Immature natural killer cell (primary cell): ENCODE results near the gene GPR142. TPM values are rescaled to one million over a fixed set of nuclear protein-coding genes. Genes with fewer than 3 reads are reported as not detected.

Experiments
- DNase-seq, 3 donors: peaks; one replicate each; pipeline ENCODE4 v3.0.0; 2022; ENCODE audit warnings: mixed read lengths in 1 of 3
- H3K27ac Mint-ChIP-seq, 6 donors: one replicate each; pipeline ENCODE4 v1.8.0; 2020; ENCODE audit warnings: mixed read lengths in 6 of 6, mild to moderate bottlenecking in 5 of 6, inconsistent platforms in 4 of 6, moderate library complexity in 3 of 6
- H3K27me3 Mint-ChIP-seq, 3 donors: one replicate each; pipeline ENCODE4 v1.8.0; 2020 to 2021; ENCODE audit warnings: low read depth in 3 of 3, mild to moderate bottlenecking in 3 of 3, mixed read lengths in 3 of 3, moderate library complexity in 3 of 3, inconsistent platforms in 1 of 3
- H3K36me3 Mint-ChIP-seq, 3 donors: one replicate each; pipeline ENCODE4 v1.8.0; 2020; ENCODE audit warnings: mixed read lengths in 3 of 3, inconsistent platforms in 2 of 3, mild to moderate bottlenecking in 2 of 3
- H3K4me1 Mint-ChIP-seq, 2 donors: one replicate each; pipeline ENCODE4 v1.8.0; 2020; ENCODE audit warnings: inconsistent platforms in 2 of 2, mild to moderate bottlenecking in 2 of 2, mixed read lengths in 2 of 2, moderate library complexity in 1 of 2
- H3K4me3 Mint-ChIP-seq, 5 donors: one replicate each; pipeline ENCODE4 v1.8.0; 2020; ENCODE audit warnings: mild to moderate bottlenecking in 5 of 5, mixed read lengths in 5 of 5, inconsistent platforms in 3 of 5, moderate library complexity in 3 of 5
- H3K9me3 Mint-ChIP-seq, 6 donors: one replicate each; pipeline ENCODE4 v1.8.0; 2020; ENCODE audit warnings: mild to moderate bottlenecking in 6 of 6, mixed read lengths in 6 of 6, inconsistent platforms in 4 of 6, moderate library complexity in 3 of 6
- polyA plus RNA-seq, 3 donors: library from polyadenylated mRNA; unstranded; fragments of 300-500 nt; fragmentation: Illumina TruSeq; gene quantifications; one replicate each; pipeline ENCODE4 v1.2.3, GENCODE V29; 2021

GPR142 gene
- polyA plus RNA-seq, 3 donors from 2014 or later: 0.49 TPM; not detected in 2

- H3K36me3 Mint-ChIP-seq: no peaks in the 10 kb centered on the region
- H3K27ac Mint-ChIP-seq: no peak overlapping the region
- H3K4me3 Mint-ChIP-seq: no peak overlapping the region
- H3K27me3 Mint-ChIP-seq: peaks cover 6 to 17% (median 13%) of the 10 kb centered on the region in 3 donors
- H3K4me1 Mint-ChIP-seq: peaks cover 0 to 3% of the 10 kb centered on the region in 2 donors
- H3K9me3 Mint-ChIP-seq: peaks cover 0 to 4% (median 0%) of the 10 kb centered on the region in 6 donors
- DNase-seq: no peak
Measured at GRCh38 chr17:74351552-74352210, 15.6 kb upstream of the GPR142 start.

DNA sequence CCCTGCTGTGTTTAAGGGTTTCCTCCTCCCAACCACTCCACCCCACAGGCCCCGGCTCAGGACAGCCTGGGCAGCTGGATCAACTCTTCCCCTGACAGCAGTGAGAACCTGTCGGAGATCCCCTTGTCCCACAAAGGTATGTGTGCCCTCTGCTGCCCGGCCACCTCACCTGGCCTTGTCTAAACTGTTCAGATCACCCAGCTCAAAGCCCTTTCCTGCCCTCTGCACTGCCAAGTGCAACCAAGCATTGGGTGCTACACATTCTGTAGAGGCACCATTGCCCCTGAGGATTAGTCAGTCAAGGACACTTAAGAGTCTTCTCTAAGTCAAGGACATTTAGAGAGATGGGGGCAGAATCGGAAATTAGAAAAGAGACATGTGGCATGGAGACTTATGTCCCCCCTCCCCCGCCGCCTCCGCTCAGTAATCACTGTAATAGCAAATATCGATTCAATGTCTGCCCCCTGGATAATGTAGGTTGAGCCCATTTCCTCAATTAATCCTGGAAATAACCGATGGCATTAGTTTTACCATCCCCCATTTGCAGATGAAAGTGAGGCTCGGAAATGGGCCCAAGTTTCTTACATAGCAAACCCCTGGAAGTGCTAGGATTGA lies 13.8 kb upstream of the GPR142 start:
- no peak overlapping the region for H3K4me3 Mint-ChIP-seq
- peaks cover 0 to 5% (median 0%) of the 10 kb centered on the region in 6 donors for H3K9me3 Mint-ChIP-seq

GRCh38 chr17:74354123-74354522 lies 13.2 kb upstream of the GPR142 start:
- peak; percentile 27 to 41 (median 38) for DNase-seq
- peaks cover 4 to 9% of the 10 kb centered on the region in 2 donors for H3K4me1 Mint-ChIP-seq
- H3K36me3 Mint-ChIP-seq: no peaks in the 10 kb centered on the region
- H3K27me3 Mint-ChIP-seq: peaks cover 6 to 19% (median 15%) of the 10 kb centered on the region in 3 donors
- peaks cover 0 to 4% (median 0%) of the 10 kb centered on the region in 6 donors for H3K9me3 Mint-ChIP-seq
- no peak overlapping the region for H3K4me3 Mint-ChIP-seq
- no peak overlapping the region for H3K27ac Mint-ChIP-seq

More for the DNA sequence above, 13.8 kb upstream of the GPR142 start:
- Mint-ChIP-seq H3K4me1 (peaks cover 1 to 8% of the 10 kb centered on the region in 2 donors), H3K36me3 (no peaks in the 10 kb centered on the region), H3K27ac (no peak overlapping the region), H3K27me3 (peaks cover 7 to 17% (median 17%) of the 10 kb centered on the region in 3 donors)
- DNase-seq: no peak

DNA sequence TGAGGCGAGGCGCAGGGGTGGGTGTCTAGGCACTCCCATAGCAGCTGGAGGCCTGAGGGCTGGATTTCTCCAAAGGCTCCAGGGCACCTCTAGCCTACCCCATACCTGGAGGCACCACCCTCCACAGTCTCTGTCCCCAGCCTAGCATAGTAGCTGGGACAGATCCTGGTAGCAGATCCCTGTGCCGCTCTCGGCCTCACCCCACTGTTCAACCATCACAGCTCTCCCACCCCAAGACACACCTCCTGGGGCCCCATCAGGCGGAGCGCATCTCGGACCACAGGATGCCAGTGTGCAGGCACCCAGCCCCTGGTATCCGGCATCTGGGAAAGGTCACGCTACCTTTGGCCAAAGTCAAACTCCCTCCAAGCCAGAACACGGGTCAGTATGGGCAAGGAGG lies 12.7 kb upstream of the GPR142 start:
- Mint-ChIP-seq H3K27me3 (peaks cover 6 to 19% (median 15%) of the 10 kb centered on the region in 3 donors), H3K9me3 (peaks cover 0 to 4% (median 0%) of the 10 kb centered on the region in 6 donors), H3K27ac (no peak overlapping the region), H3K36me3 (no peaks in the 10 kb centered on the region), H3K4me3 (no peak overlapping the region), H3K4me1 (peaks cover 4 to 9% of the 10 kb centered on the region in 2 donors)
- no peak for DNase-seq

DNA sequence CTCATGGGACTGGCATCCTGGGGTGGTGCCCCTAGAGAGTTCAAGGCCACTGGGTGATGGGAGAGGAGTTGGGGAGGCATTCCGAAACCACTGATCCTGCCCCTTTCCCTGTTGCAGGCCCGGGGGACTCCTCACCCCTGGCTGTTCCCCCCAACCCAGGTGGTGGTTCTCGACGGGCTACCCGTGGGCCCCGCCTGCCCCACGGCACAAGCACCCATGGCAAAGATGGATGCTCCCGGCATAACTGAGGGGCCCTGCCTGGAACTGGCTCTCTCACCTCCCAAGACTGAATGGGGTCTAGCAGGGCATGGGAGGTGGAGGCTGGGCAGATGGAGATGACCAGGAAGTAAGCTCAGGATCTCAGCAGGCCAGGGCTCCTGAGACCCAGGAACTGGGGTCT lies 12.2 kb upstream of the GPR142 start:
- Mint-ChIP-seq H3K36me3 (no peaks in the 10 kb centered on the region), H3K9me3 (peaks cover 0 to 4% (median 0%) of the 10 kb centered on the region in 6 donors), H3K27ac (no peak overlapping the region), H3K4me3 (no peak overlapping the region), H3K27me3 (peaks cover 6 to 19% (median 15%) of the 10 kb centered on the region in 3 donors), H3K4me1 (peaks cover 4 to 9% of the 10 kb centered on the region in 2 donors)
- no peak for DNase-seq

- Mint-ChIP-seq H3K4me3 (peak overlapping the region in 4 of 5 donors; percentile 21 to 30 (median 26)), H3K27me3 (peaks cover 6 to 23% (median 11%) of the 10 kb centered on the region in 3 donors)
Measured at GRCh38 chr17:74356646-74357465, 10.4 kb upstream of the GPR142 start.

DNA sequence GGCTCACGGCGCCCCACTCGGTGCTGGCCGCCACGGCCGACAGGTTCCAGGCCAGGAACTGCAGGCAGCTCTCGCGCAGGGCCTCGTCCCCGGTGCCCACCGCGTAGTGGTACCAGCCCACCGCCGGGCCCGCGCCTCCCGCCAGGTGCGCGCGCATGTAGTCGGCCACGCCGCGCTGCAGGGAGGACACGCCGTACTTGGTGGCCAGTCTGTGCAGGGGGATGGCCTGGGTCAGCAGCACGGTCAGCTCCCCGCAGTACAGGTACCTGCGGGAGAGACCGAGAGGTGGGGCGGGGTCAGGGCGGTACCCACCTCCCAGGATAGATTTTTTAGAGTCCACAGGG lies 9.9 kb upstream of the GPR142 start:
- Mint-ChIP-seq H3K36me3 (no peaks in the 10 kb centered on the region), H3K4me1 (peaks cover 4 to 9% of the 10 kb centered on the region in 2 donors), H3K27me3 (peaks cover 6 to 23% (median 11%) of the 10 kb centered on the region in 3 donors), H3K9me3 (peaks cover 0 to 1% (median 0%) of the 10 kb centered on the region in 6 donors), H3K27ac (no peak overlapping the region), H3K4me3 (peak overlapping the region in 3 of 5 donors; percentile 30 to 76 (median 74))
- no peak for DNase-seq

More at GRCh38 chr17:74356646-74357465, 10.4 kb upstream of the GPR142 start:
- Mint-ChIP-seq H3K36me3 (no peaks in the 10 kb centered on the region), H3K27ac (no peak overlapping the region), H3K9me3 (peaks cover 0 to 1% (median 0%) of the 10 kb centered on the region in 6 donors), H3K4me1 (peaks cover 4 to 9% of the 10 kb centered on the region in 2 donors)
- peak in 2 of 3 donors; percentile 7 to 30 for DNase-seq

- Mint-ChIP-seq H3K9me3 (peaks cover 0 to 1% (median 0%) of the 10 kb centered on the region in 6 donors), H3K4me1 (peaks cover 4 to 9% of the 10 kb centered on the region in 2 donors), H3K4me3 (peak overlapping the region in 2 of 5 donors; percentile 11 to 57), H3K27me3 (peaks cover 4 to 23% (median 6%) of the 10 kb centered on the region in 3 donors), H3K27ac (no peak overlapping the region), H3K36me3 (no peaks in the 10 kb centered on the region)
- no peak for DNase-seq
Measured at GRCh38 chr17:74358697-74359096, 8.6 kb upstream of the GPR142 start.

DNA sequence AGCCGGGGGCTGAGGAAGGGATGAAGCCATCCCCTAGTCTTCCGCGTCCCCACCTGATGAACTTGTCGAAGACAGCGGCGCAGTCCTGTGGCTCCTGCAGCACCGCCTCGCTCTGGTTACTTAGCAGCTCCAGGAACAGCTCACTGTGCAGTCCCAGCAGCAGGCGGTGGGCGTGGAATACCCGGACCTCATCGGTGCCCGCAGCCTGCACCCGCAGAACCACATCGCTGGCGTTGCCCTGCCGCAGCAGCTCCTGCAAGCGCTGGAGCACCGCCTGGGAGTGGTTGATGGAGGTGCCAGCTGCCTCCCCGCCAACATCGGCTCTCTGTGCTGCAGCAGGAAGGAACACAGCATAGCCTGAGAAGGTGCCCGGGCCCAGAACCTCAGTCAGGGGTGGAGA lies 7.4 kb upstream of the GPR142 start:
- Mint-ChIP-seq H3K27ac (no peak overlapping the region), H3K9me3 (peaks cover 0 to 1% (median 0%) of the 10 kb centered on the region in 6 donors), H3K36me3 (no peaks in the 10 kb centered on the region), H3K4me3 (no peak overlapping the region), H3K27me3 (peaks cover 4 to 23% (median 4%) of the 10 kb centered on the region in 3 donors), H3K4me1 (peaks cover 4 to 6% of the 10 kb centered on the region in 2 donors)
- no peak for DNase-seq

- peaks cover 0 to 1% (median 0%) of the 10 kb centered on the region in 6 donors for H3K9me3 Mint-ChIP-seq
- DNase-seq: no peak
- H3K27ac Mint-ChIP-seq: no peak overlapping the region
- peaks cover 4 to 6% of the 10 kb centered on the region in 2 donors for H3K4me1 Mint-ChIP-seq
- no peaks in the 10 kb centered on the region for H3K36me3 Mint-ChIP-seq
- peaks cover 4 to 27% (median 4%) of the 10 kb centered on the region in 3 donors for H3K27me3 Mint-ChIP-seq
- H3K4me3 Mint-ChIP-seq: no peak overlapping the region
Measured at GRCh38 chr17:74360899-74361229, 6.4 kb upstream of the GPR142 start.

DNA sequence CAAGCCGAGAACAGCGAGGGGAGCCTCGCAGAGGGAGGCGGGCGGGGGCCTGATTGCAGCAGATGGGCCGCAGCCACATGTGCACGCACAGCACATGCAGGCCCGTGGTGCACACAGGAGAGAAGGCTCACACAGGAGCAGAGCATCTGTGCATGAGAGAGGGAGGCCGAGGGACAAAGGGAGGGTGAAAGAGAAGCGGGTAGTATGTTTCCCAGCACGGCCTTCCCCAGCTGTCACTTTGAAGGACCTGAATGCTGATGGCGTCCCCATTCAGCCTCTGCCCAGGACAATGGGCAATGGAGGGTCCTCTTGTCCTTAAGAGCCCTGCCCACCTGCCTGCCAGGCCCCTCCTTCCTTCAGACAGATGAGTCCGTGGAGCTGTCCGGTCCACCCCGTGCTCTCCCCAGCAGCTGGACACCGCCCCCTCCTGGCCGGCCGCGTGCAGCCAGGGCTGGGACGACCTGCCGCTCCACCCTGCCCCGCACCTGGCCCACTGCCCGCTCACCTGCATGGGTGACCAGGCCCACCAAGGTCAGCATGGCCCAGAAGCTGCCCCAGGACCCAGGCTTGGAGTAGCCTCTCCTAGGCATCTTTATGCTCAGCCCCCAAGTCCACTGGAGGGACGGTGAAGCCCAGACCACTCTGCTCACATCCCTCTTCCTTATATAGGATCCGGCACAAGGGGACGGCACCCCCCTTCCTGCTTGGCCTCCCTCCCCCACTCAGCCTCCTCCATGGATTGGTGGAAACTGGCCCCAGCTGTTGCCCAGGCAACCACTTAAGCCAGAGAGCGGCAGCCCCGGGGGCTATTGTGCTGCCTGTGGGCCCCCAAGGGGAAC lies 5.9 kb upstream of the GPR142 start, which contains the start of gene BTBD17:
Gene BTBD17, minus strand, starts transcription at position 639 of the 839 bp plus-strand sequence. Its CDS starts 49 bp downstream, at position 590.
- Mint-ChIP-seq H3K4me3 (no peak within 1 kb of the TSS), H3K4me1 (peaks cover 4 to 6% of the 10 kb centered on the region in 2 donors), H3K27me3 (peaks cover 4 to 27% (median 6%) of the 10 kb centered on the region in 3 donors), H3K27ac (no peak within 1 kb of the TSS), H3K9me3 (peaks cover 0 to 1% (median 0%) of the 10 kb centered on the region in 6 donors), H3K36me3 (no peaks in the 10 kb centered on the region)
- DNase-seq: peak in 2 of 3 donors; percentile 27 to 28

DNA sequence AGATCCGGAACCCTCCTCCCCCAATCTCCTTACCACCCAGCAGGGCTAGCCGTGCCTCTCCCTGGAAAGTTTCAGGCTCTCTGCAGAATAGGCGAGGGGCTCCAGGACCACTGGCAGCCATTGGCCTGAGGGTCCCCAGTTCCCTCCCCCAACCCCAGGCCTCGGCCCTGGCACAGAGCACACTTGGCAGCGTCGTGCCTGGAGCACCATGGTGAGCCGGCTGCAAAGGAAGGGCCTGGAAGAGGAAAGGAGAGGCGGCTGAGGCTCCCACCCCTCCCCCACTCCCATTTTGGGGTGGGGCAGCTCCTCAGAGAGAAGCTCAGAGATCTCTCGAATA lies 5.3 kb upstream of the GPR142 start:
- peaks cover 4 to 29% (median 5%) of the 10 kb centered on the region in 3 donors for H3K27me3 Mint-ChIP-seq
- H3K9me3 Mint-ChIP-seq: peaks cover 0 to 1% (median 0%) of the 10 kb centered on the region in 6 donors
- H3K4me3 Mint-ChIP-seq: no peak overlapping the region
- no peak for DNase-seq
- H3K4me1 Mint-ChIP-seq: peaks cover 4 to 6% of the 10 kb centered on the region in 2 donors
- H3K27ac Mint-ChIP-seq: no peak overlapping the region
- H3K36me3 Mint-ChIP-seq: no peaks in the 10 kb centered on the region
